ENCODE measurements around the gene STX17.
A peak's percentile ranks its signal among the peaks of the same experiment; 100 is the strongest.
"Not testable (repeated sequence)": the region's sequence is repeated elsewhere in the genome, so short reads cannot be mapped to it uniquely, and the experiment has no call there.

Gene STX17

GRCh38 chr9:99906403-99907207, at the start of gene STX17:
Gene STX17, plus strand, starts transcription at chr9:99906654. Its CDS starts 8,586 bp downstream, at chr9:99915240.
- DNase-seq (ENCODE audit: low spot score) (peak; percentile 92), FAIRE-seq (no peak)

DNA sequence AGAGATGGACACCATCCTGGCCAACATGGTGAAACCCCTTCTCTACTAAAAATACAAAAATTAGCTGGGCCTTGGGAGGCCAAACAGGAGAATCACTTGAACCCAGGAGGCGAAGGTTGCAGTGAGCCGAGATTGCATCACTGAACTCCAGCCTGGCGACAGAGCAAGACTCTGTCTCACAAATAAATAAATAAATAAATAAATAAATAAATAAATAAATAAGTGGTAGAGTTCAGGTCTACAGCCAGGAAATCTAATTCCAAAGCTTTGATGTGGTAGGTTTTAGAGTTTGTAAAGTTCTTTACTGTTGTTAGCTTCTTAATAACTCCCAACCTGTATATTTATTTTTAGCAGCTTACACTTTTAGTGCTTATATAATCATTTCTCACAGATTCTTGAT, 48.9 kb upstream of the STX17 start:
- FAIRE-seq; DNase-seq (ENCODE audit: low spot score): not testable (repeated sequence)

DNA sequence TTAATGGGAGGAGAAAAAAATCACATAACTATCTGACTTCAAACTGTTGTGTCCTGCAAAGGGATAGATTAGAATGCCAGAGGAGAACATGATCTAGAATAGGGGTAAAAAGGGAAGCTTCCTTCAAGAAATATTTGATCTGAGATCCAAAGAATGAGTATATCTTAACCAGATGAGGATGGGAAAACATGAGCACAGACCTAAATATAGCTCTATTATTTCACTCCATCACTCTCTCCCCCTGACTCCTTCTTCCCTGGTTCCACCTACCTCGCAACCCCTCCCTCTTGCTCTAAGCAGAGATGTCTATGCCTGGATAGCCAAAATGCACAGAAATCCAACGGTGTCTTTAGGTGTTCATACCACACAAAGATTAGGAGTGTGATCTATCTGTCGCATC, 48.4 kb upstream of the STX17 start:
- FAIRE-seq, result no peak
- no peak for DNase-seq (ENCODE audit: low spot score)

- FAIRE-seq (no peak), DNase-seq (ENCODE audit: low spot score) (no peak)
Measured at GRCh38 chr9:99859243-99859980, 47.0 kb upstream of the STX17 start.

GRCh38 chr9:99860266-99860665, 46.2 kb upstream of the STX17 start:
- DNase-seq (ENCODE audit: low spot score), result no peak

GRCh38 chr9:99863955-99864354, 42.5 kb upstream of the STX17 start:
- no peak for FAIRE-seq

More at GRCh38 chr9:99860266-99860665, 46.2 kb upstream of the STX17 start:
- FAIRE-seq, result no peak

DNA sequence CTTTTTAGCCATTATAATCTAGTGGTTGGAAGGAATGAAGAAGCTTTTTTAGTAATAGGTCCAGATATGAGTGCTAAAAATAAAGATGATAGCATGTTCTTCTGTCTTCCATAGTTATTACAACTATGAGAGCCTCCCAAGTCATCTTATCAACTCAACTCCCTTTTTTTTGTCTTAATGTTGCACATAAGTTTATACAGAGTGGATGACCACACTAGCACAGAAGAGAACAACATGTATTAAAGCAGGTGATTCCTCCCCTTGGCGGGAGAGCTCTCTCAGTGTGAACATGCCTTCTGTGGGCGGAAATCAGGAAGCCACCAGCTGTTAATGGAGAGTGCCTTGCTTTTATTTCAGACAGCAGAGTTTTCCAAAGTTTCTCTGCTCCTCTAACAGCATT, 40.1 kb upstream of the STX17 start:
- DNase-seq (ENCODE audit: low spot score), result no peak
- FAIRE-seq, result no peak

More at GRCh38 chr9:99863955-99864354, 42.5 kb upstream of the STX17 start:
- no peak for DNase-seq (ENCODE audit: low spot score)

DNA sequence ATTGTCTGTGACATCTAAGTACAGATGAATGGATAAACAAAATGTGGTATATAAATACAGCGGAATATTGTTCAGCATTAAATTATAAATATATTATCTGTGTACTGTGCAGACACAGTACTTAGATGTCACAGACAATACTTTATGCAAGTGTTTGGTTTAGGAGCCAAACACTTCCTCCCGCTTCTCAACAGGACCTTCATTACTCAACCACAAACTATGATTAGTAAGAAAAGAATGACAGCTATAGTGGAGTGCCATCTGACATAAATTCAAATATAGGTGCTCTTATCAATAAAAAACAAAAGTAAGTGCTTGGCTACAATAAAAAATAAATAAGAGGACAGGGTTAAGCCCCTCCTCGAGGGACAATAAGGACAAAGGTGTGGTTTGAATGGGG, 38.9 kb upstream of the STX17 start:
- no peak for DNase-seq (ENCODE audit: low spot score)
- no peak for FAIRE-seq

GRCh38 chr9:99867968-99868367, 38.5 kb upstream of the STX17 start:
- FAIRE-seq (no peak), DNase-seq (ENCODE audit: low spot score) (no peak)

DNA sequence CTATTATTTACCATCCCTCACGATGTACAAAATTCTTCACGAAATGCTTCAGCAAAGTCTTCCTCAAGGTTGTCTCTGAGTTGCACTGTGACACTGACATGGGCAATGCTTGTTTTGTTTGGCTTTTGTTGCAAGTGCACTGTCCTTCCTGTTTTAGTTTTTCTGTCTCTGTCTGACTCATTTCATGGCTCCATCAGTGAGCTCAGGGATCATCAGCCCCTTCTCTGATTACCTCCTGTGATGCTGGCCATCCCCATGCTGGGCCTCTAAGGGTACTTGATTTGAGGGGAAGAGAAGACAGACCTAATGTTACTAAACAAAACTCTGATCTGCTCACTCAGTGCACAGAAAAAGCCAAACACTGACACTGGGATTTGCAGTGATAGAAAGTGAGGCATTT, 37.6 kb upstream of the STX17 start:
- FAIRE-seq (no peak), DNase-seq (ENCODE audit: low spot score) (no peak)

DNA sequence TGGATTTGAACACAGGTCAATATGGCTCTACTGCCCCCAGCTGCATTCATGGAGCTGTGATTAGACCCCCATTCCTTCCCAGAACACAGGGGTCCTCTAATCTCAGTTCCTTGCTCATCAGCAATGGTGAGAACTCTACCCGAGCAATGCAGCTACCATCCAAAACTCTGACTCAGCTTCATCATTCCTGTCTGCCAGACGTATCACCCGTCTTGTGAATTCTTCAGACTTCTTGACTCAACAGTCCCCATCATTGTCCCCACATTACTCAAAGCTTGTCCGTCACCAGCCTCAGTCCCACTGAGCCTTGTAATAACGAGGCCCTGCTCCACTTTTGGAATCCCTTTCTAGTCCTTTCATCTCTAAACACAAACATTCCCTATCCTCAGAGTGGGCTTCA, 36.3 kb upstream of the STX17 start:
- no peak for FAIRE-seq
- DNase-seq (ENCODE audit: low spot score), result peak; percentile 6

- DNase-seq (ENCODE audit: low spot score) (peak; percentile 62), FAIRE-seq (no peak)
Measured at GRCh38 chr9:99873531-99873930, 32.9 kb upstream of the STX17 start.

DNA sequence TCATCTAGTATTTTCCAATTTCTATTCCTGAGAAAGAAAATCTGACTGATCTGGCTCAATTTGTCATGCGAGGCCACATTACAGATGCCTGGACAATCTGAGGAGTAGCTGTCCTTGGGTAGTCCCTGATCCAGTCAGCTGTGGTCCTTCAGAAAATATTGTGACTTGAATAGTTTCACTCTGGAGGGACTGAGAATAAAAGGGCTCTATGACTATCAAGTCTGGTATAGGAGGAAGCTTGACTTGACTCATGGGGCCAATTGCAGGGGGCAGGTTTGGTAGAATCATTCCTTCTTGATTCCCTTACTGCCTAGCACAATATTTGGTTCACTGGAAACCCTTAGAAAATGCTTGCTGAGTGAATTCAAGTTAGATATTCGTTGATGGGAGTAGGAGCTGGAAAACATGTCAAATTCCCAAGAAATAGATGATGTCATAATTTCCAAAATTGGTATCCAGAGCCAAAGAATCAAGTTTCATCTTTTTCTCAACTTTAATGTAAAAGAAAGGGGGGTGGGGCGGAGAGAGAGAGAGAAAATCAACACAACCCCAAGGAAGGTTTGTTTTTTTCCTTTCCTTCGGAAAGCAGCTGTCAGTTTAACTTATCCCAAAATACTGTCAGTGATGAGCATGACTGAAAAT, 32.4 kb upstream of the STX17 start:
- DNase-seq (ENCODE audit: low spot score) (peak; percentile 8), FAIRE-seq (no peak)

- FAIRE-seq (no peak), DNase-seq (ENCODE audit: low spot score) (no peak)
Measured at GRCh38 chr9:99876190-99876589, 30.3 kb upstream of the STX17 start.

DNA sequence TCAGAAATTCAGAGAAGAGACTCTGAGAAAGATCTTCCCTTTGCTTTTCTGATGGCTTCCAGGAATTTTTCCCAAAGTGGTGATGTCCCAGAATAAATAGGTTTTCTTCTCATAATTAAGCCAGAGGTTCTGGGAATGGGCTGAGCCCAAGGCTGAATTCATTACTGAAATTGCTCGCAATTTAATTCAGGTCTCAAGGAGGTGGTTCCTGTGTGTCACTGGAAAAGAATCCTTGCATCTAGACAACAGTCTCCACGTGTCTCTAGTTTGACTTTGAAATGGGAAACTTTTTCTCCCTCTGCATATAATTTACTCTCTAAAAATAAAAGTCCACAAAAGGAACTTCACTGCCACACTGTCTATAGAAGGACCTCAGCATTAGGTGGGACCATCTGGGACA, 27.8 kb upstream of the STX17 start:
- DNase-seq (ENCODE audit: low spot score) (no peak), FAIRE-seq (no peak)

DNA sequence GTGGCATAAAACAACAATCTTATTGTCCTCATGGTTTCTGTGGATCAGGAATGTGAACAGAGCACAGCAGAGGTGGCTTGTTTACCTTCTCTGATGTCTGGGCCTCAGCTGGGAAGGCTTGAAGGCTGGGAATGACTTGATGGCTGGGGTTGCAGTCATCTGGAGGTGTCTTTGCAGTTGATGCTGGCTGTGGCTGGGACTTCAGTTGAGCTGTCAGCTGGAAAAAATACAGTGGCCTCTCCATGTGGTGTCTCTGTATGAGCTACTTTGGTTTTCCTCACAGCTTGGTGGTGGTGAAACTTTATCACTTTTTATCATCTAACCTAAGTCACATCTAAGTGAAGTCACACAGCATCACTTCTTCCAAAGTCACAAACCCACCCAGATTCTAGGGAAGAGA, 24.7 kb upstream of the STX17 start:
- FAIRE-seq (no peak), DNase-seq (ENCODE audit: low spot score) (no peak)

- DNase-seq (ENCODE audit: low spot score) (no peak), FAIRE-seq (no peak)
Measured at GRCh38 chr9:99885747-99886146, 20.7 kb upstream of the STX17 start.

GRCh38 chr9:99889120-99889519, 17.3 kb upstream of the STX17 start:
- no peak for DNase-seq (ENCODE audit: low spot score)
- FAIRE-seq, result no peak

GRCh38 chr9:99894826-99895225, 11.6 kb upstream of the STX17 start:
- DNase-seq (ENCODE audit: low spot score), result no peak
- FAIRE-seq, result no peak

GRCh38 chr9:99895510-99895909, 10.9 kb upstream of the STX17 start:
- FAIRE-seq, result no peak
- DNase-seq (ENCODE audit: low spot score), result no peak

DNA sequence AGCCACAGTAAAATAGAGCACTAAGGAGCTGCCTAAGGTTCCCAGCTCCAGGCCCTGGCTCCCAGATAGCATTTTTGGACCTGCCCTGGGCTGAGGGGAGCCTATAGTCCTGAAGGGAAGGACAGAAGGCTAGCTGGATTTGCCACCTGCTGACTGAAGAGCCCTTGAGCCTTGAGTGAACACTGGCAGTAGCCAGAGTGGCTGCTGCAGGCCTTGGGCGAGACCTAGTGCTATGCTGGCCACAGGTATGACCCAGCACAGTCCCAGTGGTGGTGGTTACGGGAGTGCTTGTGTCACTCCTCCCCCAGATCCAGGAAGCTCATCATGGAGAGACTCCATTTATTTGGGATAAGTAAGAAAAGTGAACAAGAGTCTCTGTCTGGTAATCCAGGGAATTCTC, 10.3 kb upstream of the STX17 start:
- DNase-seq (ENCODE audit: low spot score), result no peak
- FAIRE-seq, result no peak

GRCh38 chr9:99903393-99903792, 3.1 kb upstream of the STX17 start:
- DNase-seq (ENCODE audit: low spot score) (no peak), FAIRE-seq (no peak)

Measured in urothelium cell line (cell line).